GM12878 (cell line): ENCODE measurements around the gene DIP2C. TPM values are rescaled to one million over a fixed set of nuclear protein-coding genes. Genes with fewer than 3 reads are reported as not detected.

Source experiments
- ATAC-seq: fragments of 200-7000 bp; cut with Tn5 transposase; 3 replicates; pipeline ENCODE4 v1.9.1; 2020; ENCODE audit warnings: mild to moderate bottlenecking, moderate library complexity
- BruUV-seq: library from RNA; stranded (reverse); fragments of 400-500 nt; replicated peaks from 2 replicates; lab custom pipeline; 2021; lab: Mats Ljungman, UMichigan
- CTCF ChIA-PET: fragments of 300-600 bp; sonication (Branson Sonifier 250); formaldehyde crosslinking; extraction: SDS; loops from one replicate; lab custom pipeline; 2021; ENCODE audit warnings: inconsistent platforms; lab: Yijun Ruan, JAX
- POLR2A ChIA-PET: fragments of 350-600 bp; formaldehyde crosslinking; extraction: SDS; loops from one replicate; lab custom pipeline; 2021; ENCODE audit warnings: inconsistent platforms; lab: Charles Lee
- RAD21 ChIA-PET: fragments of 300-600 bp; sonication (Branson Sonifier 250); formaldehyde crosslinking; loops from one replicate; lab custom pipeline; 2023; ENCODE audit warnings: antibody characterized with exemption; ENCODE audit not compliant: unreplicated experiment; lab: Charles Lee
- SMC1A ChIA-PET: fragments of 300-600 bp; sonication (Branson Sonifier 250); formaldehyde crosslinking; loops from one replicate; lab custom pipeline; 2023; ENCODE audit not compliant: unreplicated experiment, uncharacterized antibody; lab: Charles Lee
- DNase-seq: peaks from one replicate; pipeline ENCODE4 v3.0.0-alpha.2; 2011; ENCODE audit warnings: low read depth, low spot score
- FAIRE-seq: peaks from 3 replicates; lab custom pipeline; 2011; peaks lifted over from hg19 to GRCh38; lab: Jason Lieb, UNC
- H2AFZ ChIP-seq: 2 replicates; pipeline ENCODE4 v1.6.0; 2011; ENCODE audit warnings: low read depth, low read length, control low read depth; ENCODE audit not compliant: control insufficient read depth
- H3K27ac ChIP-seq: 2 replicates; pipeline ENCODE4 v1.5.1; 2011; ENCODE audit warnings: control low read depth; ENCODE audit not compliant: control insufficient read depth, insufficient read depth
- H3K27me3 ChIP-seq, 2 experiments: replicated peaks in 1 of 2; 2 replicates each; pipeline versions ENCODE4 v1.6.0 to v1.6.1; 2011; ENCODE audit warnings: low read length in 1 of 2; ENCODE audit not compliant: control insufficient read depth in 2 of 2, insufficient read depth in 2 of 2
- H3K36me3 ChIP-seq, 2 experiments: 2 replicates each; pipeline ENCODE4 v1.5.1; 2011; ENCODE audit warnings: low read length in 1 of 2; ENCODE audit not compliant: control insufficient read depth in 2 of 2, insufficient read depth in 2 of 2
- H3K4me1 ChIP-seq: 2 replicates; pipeline ENCODE4 v1.6.1; 2011; ENCODE audit warnings: mild to moderate bottlenecking, low read length, moderate library complexity, mixed read lengths; ENCODE audit not compliant: control insufficient read depth, insufficient read depth
- H3K4me2 ChIP-seq: 2 replicates; pipeline ENCODE4 v1.6.0; 2011; ENCODE audit warnings: control low read depth; ENCODE audit not compliant: control insufficient read depth, insufficient read depth
- H3K4me3 ChIP-seq: fragments of 200-600 bp; sonication (generic); 2 replicates; pipeline ENCODE4 v1.5.1; 2016
- H3K79me2 ChIP-seq: 2 replicates; pipeline ENCODE4 v1.6.0; 2011; ENCODE audit warnings: low read length; ENCODE audit not compliant: control insufficient read depth, insufficient read depth
- H3K9ac ChIP-seq: 2 replicates; pipeline ENCODE4 v1.8.0; 2011; ENCODE audit warnings: low read length, control low read depth, mixed read lengths; ENCODE audit not compliant: control insufficient read depth, insufficient read depth
- H3K9me3 ChIP-seq: replicated peaks from 3 replicates; pipeline ENCODE4 v1.5.1; 2011; ENCODE audit warnings: mild to moderate bottlenecking, low read length; ENCODE audit not compliant: control insufficient read depth, insufficient read depth
- H4K20me1 ChIP-seq: 2 replicates; pipeline ENCODE4 v1.6.0; 2011; ENCODE audit not compliant: control insufficient read depth, insufficient read depth
- CHD1 ChIP-seq: IDR thresholded peaks from 2 replicates; pipeline ENCODE4 v1.6.1; 2012; ENCODE audit warnings: low read depth, low read length, improper control_type of control experiment
- NRF1 ChIP-seq: conservative IDR thresholded peaks from 2 replicates; pipeline ENCODE4 v1.6.1; 2011; ENCODE audit warnings: mild to moderate bottlenecking, low read depth, low read length, improper control_type of control experiment
- POU2F2 ChIP-seq: IDR thresholded peaks from 3 replicates; pipeline ENCODE4 v1.6.1; 2011; ENCODE audit warnings: low read depth, mild to moderate bottlenecking, low read length, borderline replicate concordance
- SMARCA5 ChIP-seq: fragments of 450-650 bp; IDR thresholded peaks from 2 replicates; pipeline ENCODE4 v1.6.1; 2017; ENCODE audit warnings: mild to moderate bottlenecking
- STAT1 ChIP-seq: fragments of 450-650 bp; conservative IDR thresholded peaks from 2 replicates; pipeline ENCODE4 v1.6.1; 2014; ENCODE audit warnings: antibody characterized with exemption, mild to moderate bottlenecking
- WGBS: methylation state at CpG from one replicate; pipeline ENCODE4 v1.1.6; 2016; ENCODE audit warnings: low lambda C conversion rate; ENCODE audit not compliant: insufficient replicate concordance, insufficient coverage; ENCODE audit errors: missing lambda C conversion rate; 5-methylcytosine and 5-hydroxymethylcytosine counted together
- in situ Hi-C: fragments of 300-500 bp; cut with MboI; formaldehyde crosslinking; loops from 9 replicates; pipeline ENCODE4 v1.14.3; 2018; ENCODE audit warnings: mixed read lengths
- intact Hi-C: fragments of 100-400 bp; cut with micrococcal nuclease; formaldehyde crosslinking; loops from one replicate; pipeline ENCODE4 v1.14.2; 2022; ENCODE audit not compliant: unreplicated experiment
- polyA plus RNA-seq, 11 experiments: library from polyadenylated mRNA; depleted of rRNA in 4 of 11; unstranded in 6 of 11; stranded (reverse) in 5 of 11; fragments of >200 nt; fragmentation: Nextera tagmentation in 4 of 11; fragmentation: Illumina TruSeq in 1 of 11; extraction: Ambion mirVana in 4 of 11; extraction: Trizol in 1 of 11; gene quantifications; 1 replicate in 1 of 11; 2 replicates in 10 of 11; pipeline versions ENCODE4 v1.2.1 to v1.2.3, GENCODE V29; 2011 to 2016; ENCODE audit warnings: inconsistent platforms in 2 of 11, missing spikeins in 2 of 11, low read depth in 1 of 11
- total RNA-seq, 4 experiments: library from RNA; depleted of rRNA in 3 of 4; stranded (reverse); fragments of >200 nt in 3 of 4; fragmentation: Illumina TruSeq in 1 of 4; extraction: Trizol in 1 of 4; gene quantifications; 2 replicates each; pipeline versions ENCODE4 v1.2.1 to v1.2.3, GENCODE V29; 2013 to 2021
- TF ChIP-seq, protein P1 (sequence below): IDR thresholded peaks from 2 replicates; pipeline ENCODE4 v1.6.1; 2012; ENCODE audit warnings: low read length, inconsistent platforms
- TF ChIP-seq, protein P2 (sequence below): fragments of 450-650 bp; IDR thresholded peaks from 2 replicates; pipeline ENCODE4 v1.6.1; 2016; ENCODE audit warnings: mild to moderate bottlenecking
- TF ChIP-seq, protein P3 (sequence below): fragments of 450-650 bp; formaldehyde crosslinking; IDR thresholded peaks from 2 replicates; pipeline ENCODE4 v1.4.0; 2020; ENCODE audit warnings: mild to moderate bottlenecking, moderate library complexity
- TF ChIP-seq, protein P4 (sequence below), 3 experiments: IDR thresholded peaks in 2 of 3; conservative IDR thresholded peaks in 1 of 3; 2 replicates each; pipeline ENCODE4 v1.5.1; 2011; ENCODE audit warnings: low read depth in 3 of 3, low read length in 3 of 3, mild to moderate bottlenecking in 3 of 3, control low read depth in 2 of 3, moderate library complexity in 2 of 3, inconsistent platforms in 1 of 3, mixed read lengths in 1 of 3; ENCODE audit not compliant: control insufficient read depth in 2 of 3, insufficient read depth in 1 of 3; ENCODE audit errors: extremely low read depth in 1 of 3

DIP2C gene
- total and polyA plus RNA-seq, 10 of the 15 experiments (the other 5 are each of a cell fraction or from before 2014, with no cell fraction given): 0.01 to 0.10 (median 0.06) TPM

DNA sequence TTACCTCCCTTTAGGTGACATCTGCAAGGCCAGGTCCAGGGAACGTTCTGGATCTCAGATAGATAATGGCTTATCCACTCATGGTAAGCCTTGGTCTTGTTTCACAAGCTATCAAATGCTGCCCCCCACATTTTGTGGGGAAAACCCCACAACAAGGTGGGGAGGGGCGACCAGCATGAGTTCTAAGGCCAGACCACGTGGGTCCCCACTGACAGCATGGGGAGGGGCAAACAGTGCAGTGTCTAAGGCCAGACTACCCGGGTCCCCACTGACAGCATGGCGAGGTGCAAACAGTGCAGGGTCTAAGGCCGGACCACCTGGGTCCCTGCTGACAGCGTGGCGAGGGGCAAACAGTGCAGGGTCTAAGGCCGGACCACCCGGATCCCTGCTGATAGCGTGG lies 102.8 kb downstream of the DIP2C start:
- in situ Hi-C loops (no loop called here), intact Hi-C loops (no loop called here)
- Histone ChIP-seq H3K9me3 (no peaks in the 10 kb centered on the region), H3K27me3 (no peaks in the 10 kb centered on the region), H3K79me2 (no peaks in the 10 kb centered on the region), H2AFZ (no peak overlapping the region), H3K27ac (no peak overlapping the region), H3K4me2 (no peak overlapping the region), H3K4me3 (no peak overlapping the region), H3K9ac (no peak overlapping the region), H3K36me3 (no peaks in the 10 kb centered on the region), H4K20me1 (no peaks in the 10 kb centered on the region), H3K4me1 (no peaks in the 10 kb centered on the region)
- 25% methylated on average over 11 of the region's 11 CpGs for WGBS
- ATAC-seq: no peak
- ChIA-PET CTCF (no interaction called here), SMC1A (no interaction called here), RAD21 (no interaction called here), POLR2A (no interaction called here)
- no peak for FAIRE-seq
- BruUV-seq: no TSS peak
- no peak for TF ChIP-seq SMARCA5
- TF ChIP-seq, protein P1, sequence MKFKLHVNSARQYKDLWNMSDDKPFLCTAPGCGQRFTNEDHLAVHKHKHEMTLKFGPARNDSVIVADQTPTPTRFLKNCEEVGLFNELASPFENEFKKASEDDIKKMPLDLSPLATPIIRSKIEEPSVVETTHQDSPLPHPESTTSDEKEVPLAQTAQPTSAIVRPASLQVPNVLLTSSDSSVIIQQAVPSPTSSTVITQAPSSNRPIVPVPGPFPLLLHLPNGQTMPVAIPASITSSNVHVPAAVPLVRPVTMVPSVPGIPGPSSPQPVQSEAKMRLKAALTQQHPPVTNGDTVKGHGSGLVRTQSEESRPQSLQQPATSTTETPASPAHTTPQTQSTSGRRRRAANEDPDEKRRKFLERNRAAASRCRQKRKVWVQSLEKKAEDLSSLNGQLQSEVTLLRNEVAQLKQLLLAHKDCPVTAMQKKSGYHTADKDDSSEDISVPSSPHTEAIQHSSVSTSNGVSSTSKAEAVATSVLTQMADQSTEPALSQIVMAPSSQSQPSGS: no peak
- TF ChIP-seq CHD1: no peak
- TF ChIP-seq, protein P2, sequence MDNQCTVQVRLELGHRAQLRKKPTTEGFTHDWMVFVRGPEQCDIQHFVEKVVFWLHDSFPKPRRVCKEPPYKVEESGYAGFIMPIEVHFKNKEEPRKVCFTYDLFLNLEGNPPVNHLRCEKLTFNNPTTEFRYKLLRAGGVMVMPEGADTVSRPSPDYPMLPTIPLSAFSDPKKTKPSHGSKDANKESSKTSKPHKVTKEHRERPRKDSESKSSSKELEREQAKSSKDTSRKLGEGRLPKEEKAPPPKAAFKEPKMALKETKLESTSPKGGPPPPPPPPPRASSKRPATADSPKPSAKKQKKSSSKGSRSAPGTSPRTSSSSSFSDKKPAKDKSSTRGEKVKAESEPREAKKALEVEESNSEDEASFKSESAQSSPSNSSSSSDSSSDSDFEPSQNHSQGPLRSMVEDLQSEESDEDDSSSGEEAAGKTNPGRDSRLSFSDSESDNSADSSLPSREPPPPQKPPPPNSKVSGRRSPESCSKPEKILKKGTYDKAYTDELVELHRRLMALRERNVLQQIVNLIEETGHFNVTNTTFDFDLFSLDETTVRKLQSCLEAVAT: no peak
- DNase-seq: no peak

DNA sequence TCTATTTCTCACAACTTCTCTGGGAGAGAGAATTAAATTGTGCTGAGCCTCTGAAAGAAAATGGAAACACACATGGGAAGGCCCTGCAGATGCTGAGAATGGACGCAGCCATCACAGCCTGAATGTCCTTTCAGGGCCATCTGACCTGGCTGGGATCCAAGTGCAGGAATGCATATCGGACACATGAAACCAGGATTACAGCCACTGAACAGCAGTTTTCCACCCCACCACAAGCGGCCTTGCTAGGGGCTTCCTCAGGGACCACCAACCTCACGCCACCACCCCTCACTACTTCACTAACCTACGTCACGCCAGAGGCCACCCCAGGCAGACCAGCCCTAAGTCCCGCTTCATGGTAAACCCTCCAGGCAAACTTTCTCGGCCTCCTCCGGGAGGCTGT lies 103.3 kb downstream of the DIP2C start:
- no peak for FAIRE-seq
- RAD21 ChIA-PET: no interaction called here
- TF ChIP-seq, protein P3, sequence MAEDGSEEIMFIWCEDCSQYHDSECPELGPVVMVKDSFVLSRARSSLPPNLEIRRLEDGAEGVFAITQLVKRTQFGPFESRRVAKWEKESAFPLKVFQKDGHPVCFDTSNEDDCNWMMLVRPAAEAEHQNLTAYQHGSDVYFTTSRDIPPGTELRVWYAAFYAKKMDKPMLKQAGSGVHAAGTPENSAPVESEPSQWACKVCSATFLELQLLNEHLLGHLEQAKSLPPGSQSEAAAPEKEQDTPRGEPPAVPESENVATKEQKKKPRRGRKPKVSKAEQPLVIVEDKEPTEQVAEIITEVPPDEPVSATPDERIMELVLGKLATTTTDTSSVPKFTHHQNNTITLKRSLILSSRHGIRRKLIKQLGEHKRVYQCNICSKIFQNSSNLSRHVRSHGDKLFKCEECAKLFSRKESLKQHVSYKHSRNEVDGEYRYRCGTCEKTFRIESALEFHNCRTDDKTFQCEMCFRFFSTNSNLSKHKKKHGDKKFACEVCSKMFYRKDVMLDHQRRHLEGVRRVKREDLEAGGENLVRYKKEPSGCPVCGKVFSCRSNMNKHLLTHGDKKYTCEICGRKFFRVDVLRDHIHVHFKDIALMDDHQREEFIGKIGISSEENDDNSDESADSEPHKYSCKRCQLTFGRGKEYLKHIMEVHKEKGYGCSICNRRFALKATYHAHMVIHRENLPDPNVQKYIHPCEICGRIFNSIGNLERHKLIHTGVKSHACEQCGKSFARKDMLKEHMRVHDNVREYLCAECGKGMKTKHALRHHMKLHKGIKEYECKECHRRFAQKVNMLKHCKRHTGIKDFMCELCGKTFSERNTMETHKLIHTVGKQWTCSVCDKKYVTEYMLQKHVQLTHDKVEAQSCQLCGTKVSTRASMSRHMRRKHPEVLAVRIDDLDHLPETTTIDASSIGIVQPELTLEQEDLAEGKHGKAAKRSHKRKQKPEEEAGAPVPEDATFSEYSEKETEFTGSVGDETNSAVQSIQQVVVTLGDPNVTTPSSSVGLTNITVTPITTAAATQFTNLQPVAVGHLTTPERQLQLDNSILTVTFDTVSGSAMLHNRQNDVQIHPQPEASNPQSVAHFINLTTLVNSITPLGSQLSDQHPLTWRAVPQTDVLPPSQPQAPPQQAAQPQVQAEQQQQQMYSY: no peak
- TF ChIP-seq POU2F2 (no peak), NRF1 (no peak), STAT1 (no peak)
- TF ChIP-seq, protein P4, sequence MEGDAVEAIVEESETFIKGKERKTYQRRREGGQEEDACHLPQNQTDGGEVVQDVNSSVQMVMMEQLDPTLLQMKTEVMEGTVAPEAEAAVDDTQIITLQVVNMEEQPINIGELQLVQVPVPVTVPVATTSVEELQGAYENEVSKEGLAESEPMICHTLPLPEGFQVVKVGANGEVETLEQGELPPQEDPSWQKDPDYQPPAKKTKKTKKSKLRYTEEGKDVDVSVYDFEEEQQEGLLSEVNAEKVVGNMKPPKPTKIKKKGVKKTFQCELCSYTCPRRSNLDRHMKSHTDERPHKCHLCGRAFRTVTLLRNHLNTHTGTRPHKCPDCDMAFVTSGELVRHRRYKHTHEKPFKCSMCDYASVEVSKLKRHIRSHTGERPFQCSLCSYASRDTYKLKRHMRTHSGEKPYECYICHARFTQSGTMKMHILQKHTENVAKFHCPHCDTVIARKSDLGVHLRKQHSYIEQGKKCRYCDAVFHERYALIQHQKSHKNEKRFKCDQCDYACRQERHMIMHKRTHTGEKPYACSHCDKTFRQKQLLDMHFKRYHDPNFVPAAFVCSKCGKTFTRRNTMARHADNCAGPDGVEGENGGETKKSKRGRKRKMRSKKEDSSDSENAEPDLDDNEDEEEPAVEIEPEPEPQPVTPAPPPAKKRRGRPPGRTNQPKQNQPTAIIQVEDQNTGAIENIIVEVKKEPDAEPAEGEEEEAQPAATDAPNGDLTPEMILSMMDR (IDR thresholded peaks at IDR 0.05 in 2 of 3, conservative IDR thresholded peaks at IDR 0.05 in 1 of 3; ENCODE audit: control insufficient read depth in 2 of 3, extremely low read depth in 1 of 3, insufficient read depth in 1 of 3, low read depth in 3 of 3, low read length in 3 of 3): no peak

More for the DNA sequence above, 103.3 kb downstream of the DIP2C start:
- H4K20me1 ChIP-seq: no peaks in the 10 kb centered on the region
- SMC1A ChIA-PET: no interaction called here
- no peak overlapping the region for H3K27ac ChIP-seq
- intact Hi-C loops (no loop called here), in situ Hi-C loops (no loop called here)
- ATAC-seq: no peak
- DNase-seq: no peak
- BruUV-seq: no TSS peak
- H2AFZ ChIP-seq: no peak overlapping the region
- H3K9ac ChIP-seq: no peak overlapping the region
- WGBS: 52% methylated on average over 9 of the region's 9 CpGs
- H3K4me3 ChIP-seq: no peak overlapping the region
- no peaks in the 10 kb centered on the region for H3K79me2 ChIP-seq
- no peaks in the 10 kb centered on the region for H3K9me3 ChIP-seq
- no peaks in the 10 kb centered on the region for H3K36me3 ChIP-seq
- POLR2A ChIA-PET: no interaction called here
- no peak overlapping the region for H3K4me2 ChIP-seq
- no peaks in the 10 kb centered on the region for H3K4me1 ChIP-seq
- no peaks in the 10 kb centered on the region for H3K27me3 ChIP-seq
- CTCF ChIA-PET: no interaction called here
